Measurements from ENCODE around the gene PRELID1.
A peak's percentile ranks its signal among the peaks of the same experiment; 100 is the strongest.

Gene PRELID1

GRCh38 chr5:177343777-177344176 lies 40.2 kb downstream of the PRELID1 start:
- TF ChIP-seq POLR2A (IDR thresholded peaks at IDR 0.05; ENCODE audit: low read length) (no peak), GATA1 (IDR thresholded peaks at IDR 0.05; ENCODE audit: low read depth, low read length) (no peak)
- DNase-seq = no peak

DNA sequence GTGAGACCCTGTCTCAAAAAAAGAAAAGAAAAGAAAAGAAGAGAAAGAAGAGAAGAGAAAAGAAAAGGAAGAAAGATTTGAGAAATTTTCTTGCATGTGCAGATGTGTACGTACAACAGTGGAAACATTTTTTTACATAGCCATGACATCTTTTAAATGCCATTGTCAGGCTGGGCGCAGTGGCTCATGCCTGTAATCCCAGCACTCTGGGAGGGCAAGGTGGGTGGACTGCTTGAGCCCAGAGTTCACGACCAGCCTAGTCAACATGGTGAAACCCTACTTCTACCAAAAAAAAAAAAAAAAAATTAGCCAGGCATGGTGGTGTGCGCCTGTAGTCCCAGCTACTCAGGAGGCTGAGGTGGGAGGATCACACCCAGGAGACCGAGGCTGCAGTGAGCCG lies 41.3 kb downstream of the PRELID1 start:
- TF ChIP-seq POLR2A (IDR thresholded peaks at IDR 0.05; ENCODE audit: low read length) = no peak
- TF ChIP-seq GATA1 (IDR thresholded peaks at IDR 0.05; ENCODE audit: low read depth, low read length) = no peak
- no peak for DNase-seq

DNA sequence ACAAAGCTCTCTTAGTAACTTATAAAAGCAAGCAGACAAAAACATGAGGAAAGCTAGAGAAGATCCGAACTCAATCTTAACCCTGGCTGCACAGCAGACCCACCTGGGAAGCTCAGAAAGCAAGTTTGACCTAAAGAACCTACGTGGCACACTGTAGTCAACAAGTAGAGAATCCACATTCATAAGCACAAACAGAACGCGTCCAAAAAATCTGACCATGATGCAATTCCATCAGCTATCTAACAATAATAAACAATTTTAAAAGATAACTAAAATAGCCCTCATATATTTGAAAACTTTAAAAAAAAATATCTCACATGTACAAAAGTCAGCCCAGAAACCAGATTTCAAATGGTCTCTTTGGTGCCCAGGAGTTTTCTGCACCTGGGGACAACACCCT lies 43.2 kb downstream of the PRELID1 start:
- TF ChIP-seq GATA1 (IDR thresholded peaks at IDR 0.05; ENCODE audit: low read depth, low read length) = no peak
- TF ChIP-seq POLR2A (IDR thresholded peaks at IDR 0.05; ENCODE audit: low read length) = no peak
- DNase-seq = no peak

- DNase-seq = no peak
- TF ChIP-seq POLR2A (IDR thresholded peaks at IDR 0.05; ENCODE audit: low read length) (no peak), GATA1 (IDR thresholded peaks at IDR 0.05; ENCODE audit: low read depth, low read length) (no peak)
Measured at GRCh38 chr5:177347699-177348098, 44.1 kb downstream of the PRELID1 start.

GRCh38 chr5:177349362-177349647 lies 45.7 kb downstream of the PRELID1 start:
- TF ChIP-seq POLR2A (IDR thresholded peaks at IDR 0.05; ENCODE audit: low read length) = no peak
- no peak for TF ChIP-seq GATA1 (IDR thresholded peaks at IDR 0.05; ENCODE audit: low read depth, low read length)
- DNase-seq = no peak

GRCh38 chr5:177349762-177350161 lies 46.2 kb downstream of the PRELID1 start:
- no peak for DNase-seq

GRCh38 chr5:177350776-177351391 lies 47.3 kb downstream of the PRELID1 start:
- DNase-seq = no peak
- TF ChIP-seq POLR2A (IDR thresholded peaks at IDR 0.05; ENCODE audit: low read length) = no peak
- TF ChIP-seq GATA1 (IDR thresholded peaks at IDR 0.05; ENCODE audit: low read depth, low read length) = no peak

More at GRCh38 chr5:177349762-177350161, 46.2 kb downstream of the PRELID1 start:
- no peak for TF ChIP-seq GATA1 (IDR thresholded peaks at IDR 0.05; ENCODE audit: low read depth, low read length)
- no peak for TF ChIP-seq POLR2A (IDR thresholded peaks at IDR 0.05; ENCODE audit: low read length)

DNA sequence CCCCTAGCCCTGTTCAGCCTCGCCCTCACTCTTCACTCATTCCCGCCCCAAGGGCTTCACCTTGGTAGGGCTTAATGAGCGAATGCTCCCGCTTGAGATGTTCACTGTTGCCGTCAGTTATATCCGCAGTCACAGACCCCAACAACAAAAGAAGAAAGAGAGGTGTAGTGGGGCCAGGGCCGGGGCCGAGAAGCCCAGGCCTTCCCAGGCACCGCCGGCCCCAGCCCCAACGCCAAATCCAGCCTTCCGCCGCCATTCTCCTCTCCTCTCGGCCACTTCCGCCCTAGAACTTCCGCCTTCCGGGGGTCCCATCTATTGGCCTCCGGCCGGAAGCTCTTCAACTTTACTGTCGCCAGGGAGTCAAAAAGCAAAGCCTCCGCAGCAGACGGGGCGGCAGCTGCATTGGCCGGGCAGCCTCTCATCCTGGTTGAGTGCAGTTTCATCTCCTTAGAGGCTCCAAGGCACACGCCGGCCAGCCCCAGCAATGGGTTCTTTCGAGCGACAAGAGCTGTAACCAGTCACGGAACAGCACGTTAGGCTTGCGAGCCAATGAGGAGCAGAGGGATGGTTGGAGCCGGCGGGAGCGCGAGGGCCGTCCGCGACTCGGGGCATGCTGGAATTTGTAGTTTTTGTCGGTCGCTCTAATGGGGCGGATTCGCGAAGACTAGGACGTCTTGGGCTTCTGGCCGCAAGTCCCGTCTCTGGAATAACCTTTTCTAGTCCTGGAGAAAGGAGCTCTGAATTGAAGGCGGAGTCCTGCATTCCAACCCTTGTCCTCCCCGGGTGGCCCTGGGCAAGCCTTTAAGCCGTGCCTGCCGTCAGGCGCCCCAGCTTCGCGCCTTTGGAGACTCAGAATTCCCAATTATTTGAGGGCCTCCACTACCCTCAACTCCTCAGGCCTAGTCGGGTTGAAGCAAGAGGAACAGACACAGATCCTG lies 48.1 kb downstream of the PRELID1 start, which contains the start of gene LMAN2:
Gene LMAN2 (minus strand): TSS at position 277 of the 938 bp plus-strand sequence. CDS start 21 bp downstream, at position 256.
- TF ChIP-seq GATA1 (IDR thresholded peaks at IDR 0.05; ENCODE audit: low read depth, low read length) (no peak), POLR2A (IDR thresholded peaks at IDR 0.05; ENCODE audit: low read length) (peak; percentile 91)

DNA sequence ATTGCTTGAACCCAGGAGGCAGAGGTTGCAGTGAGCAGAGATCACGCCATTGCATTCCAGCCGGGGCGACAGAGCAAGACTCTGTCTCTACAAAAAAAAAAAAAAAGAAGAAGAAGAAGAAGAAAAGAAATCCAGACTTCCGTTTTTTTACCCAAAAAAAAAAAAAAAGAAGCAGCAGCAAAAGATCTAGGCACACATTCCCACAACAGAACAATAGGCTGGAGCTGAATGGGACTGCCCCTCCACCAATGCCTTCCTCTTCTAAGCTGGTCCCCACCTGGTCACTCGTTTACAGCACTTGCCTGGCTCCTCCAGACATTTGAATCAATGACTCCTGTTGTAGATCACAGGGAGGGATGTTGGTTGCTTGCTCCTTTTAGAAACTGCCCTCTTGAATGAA lies 49.5 kb downstream of the PRELID1 start:
- no peak for TF ChIP-seq POLR2A (IDR thresholded peaks at IDR 0.05; ENCODE audit: low read length)
- TF ChIP-seq GATA1 (IDR thresholded peaks at IDR 0.05; ENCODE audit: low read depth, low read length) = no peak
- no peak for DNase-seq

More for the DNA sequence above, 48.1 kb downstream of the PRELID1 start, which contains the start of gene LMAN2:
- DNase-seq = peak; percentile 97

GRCh38 chr5:177354256-177354655 lies 50.7 kb downstream of the PRELID1 start:
- TF ChIP-seq GATA1 (IDR thresholded peaks at IDR 0.05; ENCODE audit: low read depth, low read length) (no peak), POLR2A (IDR thresholded peaks at IDR 0.05; ENCODE audit: low read length) (no peak)
- DNase-seq = no peak

DNA sequence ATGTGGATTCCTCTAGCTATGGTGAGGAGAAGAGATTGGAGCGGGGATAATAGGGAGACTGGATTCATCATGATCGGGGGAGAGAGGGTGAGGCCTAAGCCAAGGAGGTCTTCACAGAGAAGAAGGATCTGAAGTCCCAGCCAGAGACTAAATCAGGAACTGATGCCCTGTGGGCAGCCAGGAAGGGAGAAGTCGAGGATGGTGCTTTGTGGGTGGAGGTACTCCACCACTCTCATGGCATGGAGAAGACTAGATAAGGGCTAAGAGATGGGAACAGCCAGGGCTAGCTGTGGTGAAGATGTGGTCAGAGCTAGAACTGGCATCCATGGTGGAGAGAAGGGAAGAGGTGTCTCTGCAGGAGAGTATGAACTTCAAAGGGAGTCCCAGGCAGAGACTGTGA lies 51.1 kb downstream of the PRELID1 start:
- no peak for DNase-seq
- no peak for TF ChIP-seq GATA1 (IDR thresholded peaks at IDR 0.05; ENCODE audit: low read depth, low read length)
- no peak for TF ChIP-seq POLR2A (IDR thresholded peaks at IDR 0.05; ENCODE audit: low read length)

DNA sequence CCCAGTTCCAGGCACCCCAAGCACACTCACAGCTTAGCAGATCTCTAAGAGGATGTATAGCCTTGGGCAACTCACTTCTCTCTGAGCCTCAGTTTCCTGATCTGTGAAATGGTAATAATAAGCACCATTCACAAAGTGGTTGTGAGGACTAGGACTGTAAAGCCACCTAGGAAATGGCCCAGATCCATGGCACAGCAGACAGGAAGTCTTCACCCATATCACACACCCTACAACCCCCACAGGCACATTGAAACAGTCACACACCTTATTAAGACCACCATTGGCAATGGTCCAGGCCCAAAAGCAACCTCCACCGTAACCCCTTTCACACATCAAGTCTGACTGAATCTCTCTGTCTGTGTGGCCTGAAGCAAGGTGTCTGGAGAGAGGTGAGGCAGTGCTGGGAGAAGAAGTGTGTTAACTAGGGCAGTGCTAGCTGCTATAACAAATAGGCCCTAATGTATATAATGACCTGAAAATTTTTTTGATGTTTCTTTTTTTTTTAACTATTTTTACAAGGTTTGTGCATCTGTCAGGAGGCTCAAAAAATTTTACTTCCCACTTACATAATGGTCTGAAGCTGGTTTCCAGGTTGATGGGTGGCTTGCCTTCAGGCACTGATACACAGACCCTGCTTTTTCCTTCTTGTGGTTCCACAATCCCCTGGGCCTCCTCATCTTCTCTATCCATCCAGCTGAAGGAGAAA lies 51.7 kb downstream of the PRELID1 start:
- no peak for TF ChIP-seq GATA1 (IDR thresholded peaks at IDR 0.05; ENCODE audit: low read depth, low read length)
- TF ChIP-seq POLR2A (IDR thresholded peaks at IDR 0.05; ENCODE audit: low read length) = no peak
- peak; percentile 24 to 29 for DNase-seq

GRCh38 chr5:177355868-177356168 lies 52.2 kb downstream of the PRELID1 start:
- no peak for TF ChIP-seq GATA1 (IDR thresholded peaks at IDR 0.05; ENCODE audit: low read depth, low read length)
- TF ChIP-seq POLR2A (IDR thresholded peaks at IDR 0.05; ENCODE audit: low read length) = no peak
- DNase-seq = no peak
